ENCODE data around the gene FBXW4. TPM values are rescaled to one million over a fixed set of nuclear protein-coding genes. Genes with fewer than 3 reads are reported as not detected.

Gene FBXW4
- total RNA-seq, 6 donors from 2014 or later, result 75.2 to 223 (median 88.5) TPM

GRCh38 chr10:101647255-101647654, 47.7 kb downstream of the FBXW4 start:
- ATAC-seq (ENCODE audit: low FRiP score in 2 of 2), result no peak
- TF ChIP-seq POLR2A (IDR thresholded peaks at IDR 0.05), result no peak
- TF ChIP-seq, protein P1, sequence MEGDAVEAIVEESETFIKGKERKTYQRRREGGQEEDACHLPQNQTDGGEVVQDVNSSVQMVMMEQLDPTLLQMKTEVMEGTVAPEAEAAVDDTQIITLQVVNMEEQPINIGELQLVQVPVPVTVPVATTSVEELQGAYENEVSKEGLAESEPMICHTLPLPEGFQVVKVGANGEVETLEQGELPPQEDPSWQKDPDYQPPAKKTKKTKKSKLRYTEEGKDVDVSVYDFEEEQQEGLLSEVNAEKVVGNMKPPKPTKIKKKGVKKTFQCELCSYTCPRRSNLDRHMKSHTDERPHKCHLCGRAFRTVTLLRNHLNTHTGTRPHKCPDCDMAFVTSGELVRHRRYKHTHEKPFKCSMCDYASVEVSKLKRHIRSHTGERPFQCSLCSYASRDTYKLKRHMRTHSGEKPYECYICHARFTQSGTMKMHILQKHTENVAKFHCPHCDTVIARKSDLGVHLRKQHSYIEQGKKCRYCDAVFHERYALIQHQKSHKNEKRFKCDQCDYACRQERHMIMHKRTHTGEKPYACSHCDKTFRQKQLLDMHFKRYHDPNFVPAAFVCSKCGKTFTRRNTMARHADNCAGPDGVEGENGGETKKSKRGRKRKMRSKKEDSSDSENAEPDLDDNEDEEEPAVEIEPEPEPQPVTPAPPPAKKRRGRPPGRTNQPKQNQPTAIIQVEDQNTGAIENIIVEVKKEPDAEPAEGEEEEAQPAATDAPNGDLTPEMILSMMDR (IDR thresholded peaks at IDR 0.05), result no peak
- TF ChIP-seq EP300 (IDR thresholded peaks at IDR 0.05), result no peak
- TF ChIP-seq POLR2AphosphoS5 (IDR thresholded peaks at IDR 0.05), result no peak
- Histone ChIP-seq H3K36me3 (peaks cover 0 to 64% (median 16%) of the 10 kb centered on the region in 4 donors), H3K4me3 (no peak overlapping the region), H3K9me3 (no peaks in the 10 kb centered on the region), H3K27ac (no peak overlapping the region), H3K4me1 (no peaks in the 10 kb centered on the region), H3K27me3 (no peaks in the 10 kb centered on the region)
- 84 to 98% methylated on average over 2 of the region's 2 CpGs for WGBS, 2 donors
- DNase-seq, result no peak

GRCh38 chr10:101646364-101646763, 48.6 kb downstream of the FBXW4 start:
- no peak for TF ChIP-seq POLR2A (IDR thresholded peaks at IDR 0.05)
- TF ChIP-seq, protein P1 (IDR thresholded peaks at IDR 0.05), result no peak
- TF ChIP-seq POLR2AphosphoS5 (IDR thresholded peaks at IDR 0.05), result no peak
- no peak for TF ChIP-seq EP300 (IDR thresholded peaks at IDR 0.05)
- DNase-seq (no peak), ATAC-seq (ENCODE audit: low FRiP score in 2 of 2) (peak in 1 of 2 donors; percentile 71)
- no peak overlapping the region for H3K27ac ChIP-seq
- no peaks in the 10 kb centered on the region for H3K4me1 ChIP-seq
- H3K9me3 ChIP-seq, result no peaks in the 10 kb centered on the region
- peaks cover 0 to 55% (median 14%) of the 10 kb centered on the region in 4 donors for H3K36me3 ChIP-seq
- no peak overlapping the region for H3K4me3 ChIP-seq
- no peaks in the 10 kb centered on the region for H3K27me3 ChIP-seq
- 80 to 98% methylated on average over 5 to 6 of the region's 6 CpGs for WGBS, 2 donors

DNA sequence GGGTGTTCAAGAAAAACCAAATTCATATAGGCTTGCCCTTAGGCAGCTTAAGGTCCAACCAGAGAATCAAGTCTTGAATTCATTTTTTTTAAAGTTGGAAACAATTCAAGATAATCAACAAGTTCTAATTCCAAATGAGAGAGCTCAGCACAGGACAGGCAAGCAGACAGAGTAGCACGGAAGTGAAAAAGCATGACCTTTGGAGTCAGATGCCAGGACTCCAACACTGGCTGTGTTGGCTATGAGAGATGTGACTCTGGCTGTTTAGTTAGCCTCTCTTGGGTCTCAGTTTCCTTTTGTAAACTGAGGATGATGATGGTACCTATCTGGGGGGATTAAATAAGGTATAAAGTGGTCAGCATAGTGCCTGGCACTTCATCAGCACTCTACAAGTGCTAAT, 49.3 kb downstream of the FBXW4 start:
- ATAC-seq (ENCODE audit: low FRiP score in 2 of 2) (no peak), DNase-seq (no peak)
- H3K4me1 ChIP-seq, result no peaks in the 10 kb centered on the region
- H3K9me3 ChIP-seq, result no peaks in the 10 kb centered on the region
- H3K27me3 ChIP-seq, result no peaks in the 10 kb centered on the region
- WGBS, 2 donors, result 91 to 92% methylated on average over 1 of the region's 1 CpG
- no peak overlapping the region for H3K4me3 ChIP-seq
- TF ChIP-seq POLR2A (IDR thresholded peaks at IDR 0.05) (no peak), POLR2AphosphoS5 (IDR thresholded peaks at IDR 0.05) (no peak), EP300 (IDR thresholded peaks at IDR 0.05) (no peak)
- TF ChIP-seq, protein P1 (IDR thresholded peaks at IDR 0.05), result no peak
- H3K36me3 ChIP-seq, result peaks cover 0 to 49% (median 10%) of the 10 kb centered on the region in 4 donors
- H3K27ac ChIP-seq, result no peak overlapping the region

DNA sequence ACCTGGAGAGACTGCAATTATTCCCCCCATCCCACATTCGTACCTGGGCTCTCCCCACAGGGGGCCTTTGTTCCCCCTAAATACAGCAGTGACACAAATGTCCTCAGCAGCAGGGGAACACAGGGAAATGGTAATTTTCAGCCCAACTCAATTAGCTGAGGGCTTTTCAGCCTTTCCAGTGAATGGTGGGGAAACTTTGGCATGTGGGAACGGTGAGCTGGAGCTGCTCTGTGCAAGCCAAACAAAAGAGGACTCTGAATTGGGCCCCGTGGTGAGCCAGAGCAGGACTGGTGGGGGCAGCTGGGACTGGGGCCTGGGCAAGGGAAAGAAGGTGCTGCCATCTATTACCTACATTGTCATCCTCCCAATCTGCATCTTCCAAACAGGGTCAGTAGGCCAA, 51.0 kb downstream of the FBXW4 start:
- no peaks in the 10 kb centered on the region for H3K27me3 ChIP-seq
- no peak overlapping the region for H3K27ac ChIP-seq
- whole genome bisulfite sequencing, 2 donors, result 88% methylated on average over 3 of the region's 3 CpGs
- no peaks in the 10 kb centered on the region for H3K9me3 ChIP-seq
- no peak overlapping the region for H3K4me3 ChIP-seq
- ATAC-seq (ENCODE audit: low FRiP score in 2 of 2) (no peak), DNase-seq (no peak)
- peaks cover 0 to 39% (median 4%) of the 10 kb centered on the region in 4 donors for H3K36me3 ChIP-seq
- H3K4me1 ChIP-seq, result no peaks in the 10 kb centered on the region
- TF ChIP-seq, protein P1 (IDR thresholded peaks at IDR 0.05), result no peak
- TF ChIP-seq EP300 (IDR thresholded peaks at IDR 0.05) (no peak), POLR2A (IDR thresholded peaks at IDR 0.05) (no peak), POLR2AphosphoS5 (IDR thresholded peaks at IDR 0.05) (no peak)

DNA sequence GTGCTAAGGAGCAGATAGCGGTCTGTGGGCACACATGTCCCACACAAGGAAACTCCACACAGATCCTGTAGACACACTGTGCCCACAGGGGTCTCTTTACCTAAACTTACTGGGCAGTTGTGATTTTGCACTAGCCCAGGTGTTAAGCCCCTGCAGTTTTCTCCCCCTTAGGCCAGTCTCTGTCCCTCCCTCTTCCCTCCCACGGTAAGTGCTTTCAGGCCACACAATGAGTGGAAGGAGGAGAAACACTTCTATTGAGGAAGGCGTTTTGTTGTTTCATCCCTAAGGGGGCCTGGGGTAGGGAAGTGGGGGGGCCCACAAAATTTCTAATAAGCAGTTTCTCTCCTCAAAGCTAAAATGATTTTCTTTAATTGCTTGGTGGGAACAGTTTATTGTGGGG, 51.4 kb downstream of the FBXW4 start:
- no peak overlapping the region for H3K27ac ChIP-seq
- no peaks in the 10 kb centered on the region for H3K4me1 ChIP-seq
- DNase-seq, result no peak
- H3K36me3 ChIP-seq, result peaks cover 0 to 41% (median 4%) of the 10 kb centered on the region in 4 donors
- no peaks in the 10 kb centered on the region for H3K27me3 ChIP-seq
- no peaks in the 10 kb centered on the region for H3K9me3 ChIP-seq
- TF ChIP-seq POLR2A (IDR thresholded peaks at IDR 0.05) (no peak), POLR2AphosphoS5 (IDR thresholded peaks at IDR 0.05) (no peak), EP300 (IDR thresholded peaks at IDR 0.05) (no peak)
- TF ChIP-seq, protein P1 (IDR thresholded peaks at IDR 0.05), result no peak
- WGBS, 2 donors, result 80% methylated on average over 3 of the region's 3 CpGs
- no peak overlapping the region for H3K4me3 ChIP-seq
- no peak for ATAC-seq (ENCODE audit: low FRiP score in 2 of 2)

Measured in upper lobe of left lung (tissue), 6 donors.